GM13976 (cell line): ENCODE measurements around the gene SMAD2.

ENCODE experiments used
- DNase-seq: peaks from one replicate; pipeline ENCODE4 v3.0.0; 2012; ENCODE audit warnings: low spot score
- CTCF ChIP-seq: IDR thresholded peaks from 2 replicates; pipeline ENCODE4 v1.5.1; 2012; ENCODE audit warnings: borderline replicate concordance, mild to moderate bottlenecking; ENCODE audit not compliant: insufficient read depth; ENCODE audit errors: extremely low read depth, missing control alignments, control extremely low read depth
- in situ Hi-C: fragments of 300-500 bp; cut with MboI; formaldehyde crosslinking; loops from one replicate; pipeline ENCODE4 v1.12.0; 2022; ENCODE audit warnings: low sequenced_read_pairs, mixed read lengths, inconsistent platforms; ENCODE audit not compliant: unreplicated experiment

The SMAD2 gene

DNA sequence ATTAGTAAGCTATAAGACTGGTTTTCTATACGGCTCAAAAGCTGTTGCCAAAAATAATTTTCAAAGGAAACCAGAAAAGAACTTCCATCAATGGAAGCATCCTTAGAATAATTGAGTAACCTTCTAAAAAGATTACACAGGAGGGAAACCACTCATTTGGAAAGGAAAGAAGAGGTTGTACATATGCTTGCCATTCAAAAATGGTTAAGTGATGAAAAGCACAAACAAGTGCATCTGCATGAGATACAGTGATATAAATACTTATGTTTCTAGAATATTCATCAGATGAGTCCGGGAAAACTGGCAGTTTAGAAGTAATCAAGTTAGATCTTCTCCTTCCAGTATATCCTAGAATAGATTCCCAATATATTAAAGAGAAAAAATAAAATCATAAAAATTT, 20.1 kb upstream of the SMAD2 start:
- no peak for DNase-seq
- in situ Hi-C loops = no loop called here
- no peak for TF ChIP-seq CTCF

GRCh38 chr18:47949202-47949601, 18.7 kb upstream of the SMAD2 start:
- no peak for DNase-seq
- no peak for TF ChIP-seq CTCF
- in situ Hi-C loops = no loop called here

DNA sequence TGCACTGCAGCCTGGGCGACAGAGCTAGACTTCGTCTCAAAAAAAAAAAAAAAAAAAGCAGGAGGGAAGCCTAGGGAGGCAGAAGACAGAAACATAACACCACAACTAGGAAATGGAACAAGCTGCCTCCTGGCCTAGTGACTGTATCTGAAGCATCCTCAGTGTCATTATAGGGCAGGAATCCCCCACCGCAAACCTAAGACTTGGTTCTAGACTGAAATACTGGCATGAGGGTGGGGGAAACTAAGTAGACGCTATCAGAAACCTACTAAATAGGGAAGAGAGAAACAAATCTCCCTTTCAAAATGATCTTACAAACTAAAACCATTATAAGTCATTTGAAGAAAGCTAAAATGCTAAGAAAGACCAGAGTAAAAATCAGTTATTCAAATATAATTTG, 16.4 kb upstream of the SMAD2 start:
- in situ Hi-C loops = no loop called here
- no peak for TF ChIP-seq CTCF

DNA sequence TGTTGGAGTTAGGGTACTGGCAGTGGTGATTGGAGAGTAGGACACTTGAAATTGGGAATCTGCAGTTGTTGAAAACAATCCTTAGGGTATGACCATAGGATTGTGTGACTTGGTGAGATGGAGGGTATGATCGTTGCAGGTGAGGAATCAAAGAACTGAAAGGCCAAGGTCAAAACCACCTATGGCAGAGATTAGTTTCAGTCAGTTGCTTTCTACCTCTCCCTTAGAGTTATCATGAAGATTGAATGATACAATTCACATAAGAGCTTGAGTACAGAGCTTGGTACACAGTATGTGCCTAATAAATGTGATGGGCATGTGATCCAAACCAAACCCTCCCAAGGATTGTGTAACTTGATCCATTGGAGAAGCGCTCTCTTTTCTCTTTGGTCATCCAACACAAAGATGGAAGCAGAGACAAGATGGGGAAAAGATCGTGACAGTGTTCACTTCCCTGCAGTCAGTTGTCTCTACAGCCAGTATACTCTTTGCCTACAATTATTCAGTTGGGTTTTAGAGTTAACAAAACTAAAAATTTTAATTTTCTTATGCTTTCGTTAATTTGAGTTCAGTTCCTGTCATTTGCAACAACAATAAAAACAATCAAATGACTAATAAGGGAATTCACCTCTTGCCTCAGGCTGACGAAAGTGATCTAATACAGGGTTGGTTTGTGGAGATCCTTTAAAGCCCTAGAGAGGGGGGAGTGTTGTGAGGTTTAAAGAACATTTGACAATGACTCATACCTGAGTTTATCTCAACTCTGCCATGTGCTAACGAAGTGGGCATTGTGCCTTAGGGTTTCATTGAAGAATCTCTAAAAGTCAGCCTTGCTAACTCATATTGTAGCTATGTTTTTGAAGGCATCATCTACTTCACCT, 14.8 kb upstream of the SMAD2 start:
- TF ChIP-seq CTCF = no peak
- peak; percentile 17 for DNase-seq
- in situ Hi-C loops = no loop called here

More for the DNA sequence above, 16.4 kb upstream of the SMAD2 start:
- no peak for DNase-seq

DNA sequence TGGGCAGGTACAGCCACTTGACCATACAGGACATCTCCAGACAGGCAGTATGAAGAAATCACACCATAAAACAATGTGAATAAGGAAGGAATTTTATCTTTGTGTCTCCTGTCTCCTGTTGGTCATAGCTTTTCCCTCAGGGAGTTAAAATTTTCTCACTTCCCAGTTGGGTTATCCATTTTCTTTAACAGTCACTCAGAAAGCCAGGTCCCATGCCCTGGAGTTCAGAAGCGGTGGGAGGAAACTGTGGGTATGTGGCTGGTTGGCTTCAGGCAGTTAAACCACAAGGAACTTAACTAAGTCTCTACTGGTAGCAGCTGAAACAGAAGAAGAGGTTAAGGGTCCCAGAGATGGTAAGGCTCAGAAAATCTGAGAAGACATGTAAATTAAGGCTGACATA, 6.5 kb upstream of the SMAD2 start:
- no peak for DNase-seq
- in situ Hi-C loops = no loop called here
- TF ChIP-seq CTCF = no peak

DNA sequence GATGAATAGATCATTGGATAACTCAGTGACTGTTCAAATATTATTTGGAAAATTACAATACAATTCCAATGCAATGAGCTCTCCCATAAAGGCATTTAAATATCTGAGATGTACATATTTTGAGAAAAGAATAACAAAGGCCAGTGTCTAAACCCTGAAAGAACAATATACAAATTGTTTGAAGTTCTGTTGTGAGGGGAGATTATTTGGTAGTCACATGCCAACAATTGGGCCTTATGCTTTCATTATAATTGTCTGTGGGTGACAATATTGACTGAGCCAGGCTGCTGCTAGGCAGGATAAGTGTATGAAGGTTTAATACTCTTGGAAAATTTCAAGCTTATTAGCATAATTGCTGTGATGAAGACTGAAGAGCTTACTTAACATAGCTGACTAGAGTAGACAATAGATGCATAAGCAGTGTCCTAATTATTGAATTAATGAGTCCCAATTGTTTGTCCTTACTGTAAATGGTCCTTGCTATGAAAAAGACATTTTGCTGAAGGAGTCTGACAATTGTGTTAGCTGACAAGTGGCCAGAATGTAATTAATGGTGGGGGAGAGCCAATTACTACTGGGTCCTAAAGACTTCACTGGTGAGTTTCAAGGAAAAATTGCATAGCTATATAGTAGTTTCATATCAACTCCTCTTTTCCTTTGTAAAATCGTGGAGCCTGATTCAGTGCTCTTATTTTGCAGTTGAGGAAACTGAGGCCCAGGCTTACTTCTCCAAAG, 5.0 kb upstream of the SMAD2 start:
- in situ Hi-C loops = no loop called here
- no peak for TF ChIP-seq CTCF
- no peak for DNase-seq
